ENCODE data around the gene ZNF280B.

ZNF280B gene

GRCh38 chr22:22508274-22509176, at the start of gene ZNF280B:
Gene ZNF280B (minus strand): TSS chr22:22508742. CDS start chr22:22489398, 19,344 bp downstream.
- DNase-seq (ENCODE audit: low read depth in 2 of 2): peak; percentile 65 to 76

GRCh38 chr22:22556995-22557925, 48.7 kb upstream of the ZNF280B start:
- no peak for DNase-seq (ENCODE audit: low read depth in 2 of 2)

GRCh38 chr22:22556578-22556977, 48.0 kb upstream of the ZNF280B start:
- DNase-seq (ENCODE audit: low read depth in 2 of 2): no peak

GRCh38 chr22:22555596-22555995, 47.1 kb upstream of the ZNF280B start:
- no peak for DNase-seq (ENCODE audit: low read depth in 2 of 2)

GRCh38 chr22:22554587-22555284, 46.2 kb upstream of the ZNF280B start:
- DNase-seq (ENCODE audit: low read depth in 2 of 2): no peak

GRCh38 chr22:22553735-22554586, 45.4 kb upstream of the ZNF280B start:
- DNase-seq (ENCODE audit: low read depth in 2 of 2): no peak

- no peak for DNase-seq (ENCODE audit: low read depth in 2 of 2)
Observed at GRCh38 chr22:22553141-22553540, 44.6 kb upstream of the ZNF280B start.

- DNase-seq (ENCODE audit: low read depth in 2 of 2): no peak
Observed at GRCh38 chr22:22552630-22553029, 44.1 kb upstream of the ZNF280B start.

- DNase-seq (ENCODE audit: low read depth in 2 of 2): no peak
Observed at GRCh38 chr22:22550789-22551434, 42.4 kb upstream of the ZNF280B start.

GRCh38 chr22:22548910-22549309, 40.4 kb upstream of the ZNF280B start:
- DNase-seq (ENCODE audit: low read depth in 2 of 2): no peak

GRCh38 chr22:22548317-22548716, 39.8 kb upstream of the ZNF280B start:
- no peak for DNase-seq (ENCODE audit: low read depth in 2 of 2)

GRCh38 chr22:22547692-22548300, 39.3 kb upstream of the ZNF280B start:
- DNase-seq (ENCODE audit: low read depth in 2 of 2): no peak

GRCh38 chr22:22547226-22547625, 38.7 kb upstream of the ZNF280B start:
- DNase-seq (ENCODE audit: low read depth in 2 of 2): no peak

GRCh38 chr22:22546490-22546889, 37.9 kb upstream of the ZNF280B start:
- DNase-seq (ENCODE audit: low read depth in 2 of 2): no peak

GRCh38 chr22:22545084-22545483, 36.5 kb upstream of the ZNF280B start:
- no peak for DNase-seq (ENCODE audit: low read depth in 2 of 2)

- DNase-seq (ENCODE audit: low read depth in 2 of 2): no peak
Observed at GRCh38 chr22:22538226-22538989, 29.9 kb upstream of the ZNF280B start.

GRCh38 chr22:22536916-22537315, 28.4 kb upstream of the ZNF280B start:
- DNase-seq (ENCODE audit: low read depth in 2 of 2): no peak

- no peak for DNase-seq (ENCODE audit: low read depth in 2 of 2)
Observed at GRCh38 chr22:22536515-22536914, 28.0 kb upstream of the ZNF280B start.

- DNase-seq (ENCODE audit: low read depth in 2 of 2): no peak
Observed at GRCh38 chr22:22535662-22536061, 27.1 kb upstream of the ZNF280B start.

All from stimulated activated CD4-positive, alpha-beta T cell treated with anti-CD3 and anti-CD28 coated beads, Interleukin-1b, Interleukin-23, amount 100 ng/mL, for 4 hours (primary cell).